ENCODE measurements around the gene WBP11. TPM values are rescaled to one million over a fixed set of nuclear protein-coding genes. Genes with fewer than 3 reads are reported as not detected.
"Not testable (repeated sequence)": the region's sequence is repeated elsewhere in the genome, so short reads cannot be mapped to it uniquely, and the experiment has no call there.

WBP11 gene
- total RNA-seq, 1 experiment from 2014 or later, result 67.4 TPM

DNA sequence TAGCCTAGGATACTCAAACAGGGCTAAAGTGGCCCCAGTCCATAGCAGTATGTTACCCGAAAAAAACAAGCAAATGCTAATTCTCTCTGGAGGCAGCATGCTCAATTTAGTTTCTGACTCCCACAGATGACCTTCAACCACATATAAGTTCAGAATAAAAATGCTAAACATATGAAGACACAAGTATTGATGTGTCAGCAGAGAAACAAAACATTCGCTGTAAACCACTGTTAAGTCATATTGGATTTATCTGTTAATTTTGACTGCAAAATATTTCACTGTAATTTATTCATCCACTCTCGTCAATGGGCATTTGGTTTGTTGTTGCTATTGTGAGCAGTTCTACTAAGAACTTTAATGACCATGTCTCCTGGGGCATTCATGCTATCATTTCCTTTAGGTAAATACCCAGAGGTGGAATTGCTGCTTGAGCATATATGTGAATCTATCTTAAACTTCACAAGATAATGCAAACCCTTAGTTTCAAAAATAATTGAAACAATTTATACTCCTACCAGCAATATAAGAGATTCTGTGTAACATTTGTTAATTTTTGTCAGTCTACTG lies 36.5 kb downstream of the WBP11 start:
- POLR2A ChIA-PET, result interaction anchor here (0.6 kb wide), 1 partner anchor 14 kb away, joined by 3 read pairs; no protein-coding TSS in a partner anchor
- H3K4me2 ChIP-seq (ENCODE audit: low read length), result no peak overlapping the region
- RAD21 ChIA-PET (ENCODE audit: low non-redundant PET in 1 of 2, low total read pairs in 2 of 2, uncharacterized antibody in 2 of 2, unreplicated experiment in 2 of 2), result no interaction called here
- no peaks in the 10 kb centered on the region for H3K27me3 ChIP-seq (ENCODE audit: insufficient read depth, low read length)
- H4K20me1 ChIP-seq (ENCODE audit: insufficient read depth), result no peaks in the 10 kb centered on the region
- TF ChIP-seq, protein P1, sequence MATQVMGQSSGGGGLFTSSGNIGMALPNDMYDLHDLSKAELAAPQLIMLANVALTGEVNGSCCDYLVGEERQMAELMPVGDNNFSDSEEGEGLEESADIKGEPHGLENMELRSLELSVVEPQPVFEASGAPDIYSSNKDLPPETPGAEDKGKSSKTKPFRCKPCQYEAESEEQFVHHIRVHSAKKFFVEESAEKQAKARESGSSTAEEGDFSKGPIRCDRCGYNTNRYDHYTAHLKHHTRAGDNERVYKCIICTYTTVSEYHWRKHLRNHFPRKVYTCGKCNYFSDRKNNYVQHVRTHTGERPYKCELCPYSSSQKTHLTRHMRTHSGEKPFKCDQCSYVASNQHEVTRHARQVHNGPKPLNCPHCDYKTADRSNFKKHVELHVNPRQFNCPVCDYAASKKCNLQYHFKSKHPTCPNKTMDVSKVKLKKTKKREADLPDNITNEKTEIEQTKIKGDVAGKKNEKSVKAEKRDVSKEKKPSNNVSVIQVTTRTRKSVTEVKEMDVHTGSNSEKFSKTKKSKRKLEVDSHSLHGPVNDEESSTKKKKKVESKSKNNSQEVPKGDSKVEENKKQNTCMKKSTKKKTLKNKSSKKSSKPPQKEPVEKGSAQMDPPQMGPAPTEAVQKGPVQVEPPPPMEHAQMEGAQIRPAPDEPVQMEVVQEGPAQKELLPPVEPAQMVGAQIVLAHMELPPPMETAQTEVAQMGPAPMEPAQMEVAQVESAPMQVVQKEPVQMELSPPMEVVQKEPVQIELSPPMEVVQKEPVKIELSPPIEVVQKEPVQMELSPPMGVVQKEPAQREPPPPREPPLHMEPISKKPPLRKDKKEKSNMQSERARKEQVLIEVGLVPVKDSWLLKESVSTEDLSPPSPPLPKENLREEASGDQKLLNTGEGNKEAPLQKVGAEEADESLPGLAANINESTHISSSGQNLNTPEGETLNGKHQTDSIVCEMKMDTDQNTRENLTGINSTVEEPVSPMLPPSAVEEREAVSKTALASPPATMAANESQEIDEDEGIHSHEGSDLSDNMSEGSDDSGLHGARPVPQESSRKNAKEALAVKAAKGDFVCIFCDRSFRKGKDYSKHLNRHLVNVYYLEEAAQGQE (IDR thresholded peaks at IDR 0.05; ENCODE audit: low read depth), result no peak
- TF ChIP-seq SP1 (IDR thresholded peaks at IDR 0.05; ENCODE audit: low read depth) (no peak), EGR1 (IDR thresholded peaks at IDR 0.05; ENCODE audit: low read depth) (no peak), YY1 (IDR thresholded peaks at IDR 0.05; ENCODE audit: extremely low read depth, insufficient replicate concordance, low read depth, low read length) (no peak), JUND (IDR thresholded peaks at IDR 0.05) (no peak), POLR2A (IDR thresholded peaks at IDR 0.05; ENCODE audit: borderline replicate concordance, extremely low read depth, insufficient read depth, insufficient read length) (no peak), CEBPB (IDR thresholded peaks at IDR 0.05; ENCODE audit: low read depth) (no peak), POLR2AphosphoS5 (IDR thresholded peaks at IDR 0.05; ENCODE audit: low read depth, low read length) (no peak), TCF7L2 (IDR thresholded peaks at IDR 0.05; ENCODE audit: borderline replicate concordance, extremely low read depth, insufficient read depth, insufficient read length) (no peak), RAD21 (IDR thresholded peaks at IDR 0.05; ENCODE audit: low read depth) (no peak), SRF (IDR thresholded peaks at IDR 0.05; ENCODE audit: low read depth) (no peak)
- TF ChIP-seq, protein P2, sequence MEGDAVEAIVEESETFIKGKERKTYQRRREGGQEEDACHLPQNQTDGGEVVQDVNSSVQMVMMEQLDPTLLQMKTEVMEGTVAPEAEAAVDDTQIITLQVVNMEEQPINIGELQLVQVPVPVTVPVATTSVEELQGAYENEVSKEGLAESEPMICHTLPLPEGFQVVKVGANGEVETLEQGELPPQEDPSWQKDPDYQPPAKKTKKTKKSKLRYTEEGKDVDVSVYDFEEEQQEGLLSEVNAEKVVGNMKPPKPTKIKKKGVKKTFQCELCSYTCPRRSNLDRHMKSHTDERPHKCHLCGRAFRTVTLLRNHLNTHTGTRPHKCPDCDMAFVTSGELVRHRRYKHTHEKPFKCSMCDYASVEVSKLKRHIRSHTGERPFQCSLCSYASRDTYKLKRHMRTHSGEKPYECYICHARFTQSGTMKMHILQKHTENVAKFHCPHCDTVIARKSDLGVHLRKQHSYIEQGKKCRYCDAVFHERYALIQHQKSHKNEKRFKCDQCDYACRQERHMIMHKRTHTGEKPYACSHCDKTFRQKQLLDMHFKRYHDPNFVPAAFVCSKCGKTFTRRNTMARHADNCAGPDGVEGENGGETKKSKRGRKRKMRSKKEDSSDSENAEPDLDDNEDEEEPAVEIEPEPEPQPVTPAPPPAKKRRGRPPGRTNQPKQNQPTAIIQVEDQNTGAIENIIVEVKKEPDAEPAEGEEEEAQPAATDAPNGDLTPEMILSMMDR (IDR thresholded peaks at IDR 0.05 in 2 of 3, conservative IDR thresholded peaks at IDR 0.05 in 1 of 3; ENCODE audit: borderline replicate concordance in 1 of 3, insufficient read depth in 1 of 3, low read depth in 2 of 3, low read length in 2 of 3), result no peak
- H3K9ac ChIP-seq (ENCODE audit: low read length), result no peak overlapping the region
- H2AFZ ChIP-seq (ENCODE audit: low read depth, low read length, poor library complexity, severe bottlenecking), result no peak overlapping the region
- H3K36me3 ChIP-seq (ENCODE audit: control insufficient read depth in 1 of 2, insufficient read depth in 2 of 2, low read length in 2 of 2), result no peaks in the 10 kb centered on the region
- no peak overlapping the region for H3K27ac ChIP-seq (ENCODE audit: low read depth, low read length)
- no TSS peak for BruUV-seq (replicated peaks)
- H3K9me3 ChIP-seq (ENCODE audit: control insufficient read depth in 1 of 2, insufficient read depth in 1 of 2, low read depth in 1 of 2, low read length in 2 of 2), result no peaks in the 10 kb centered on the region
- H3K4me3 ChIP-seq (replicated peaks in 1 of 2; ENCODE audit: low read depth in 1 of 2, low read length in 2 of 2), result no peak overlapping the region
- peaks cover 0 to 8% of the 10 kb centered on the region in 2 experiments; a peak in 2 of 4 replicates for H3K4me1 ChIP-seq (ENCODE audit: control insufficient read depth in 1 of 2, insufficient read depth in 2 of 2, low read length in 2 of 2)
- CTCF ChIA-PET, result no interaction called here
- no peaks in the 10 kb centered on the region for H3K9me2 ChIP-seq (ENCODE audit: insufficient read depth)
- DNase-seq (ENCODE audit: low read depth, low spot score) (no peak), ATAC-seq (no peak)
- no peaks in the 10 kb centered on the region for H3K79me2 ChIP-seq (ENCODE audit: insufficient read depth, low read length)
- intact Hi-C loops (cut with micrococcal nuclease), result no loop called here

DNA sequence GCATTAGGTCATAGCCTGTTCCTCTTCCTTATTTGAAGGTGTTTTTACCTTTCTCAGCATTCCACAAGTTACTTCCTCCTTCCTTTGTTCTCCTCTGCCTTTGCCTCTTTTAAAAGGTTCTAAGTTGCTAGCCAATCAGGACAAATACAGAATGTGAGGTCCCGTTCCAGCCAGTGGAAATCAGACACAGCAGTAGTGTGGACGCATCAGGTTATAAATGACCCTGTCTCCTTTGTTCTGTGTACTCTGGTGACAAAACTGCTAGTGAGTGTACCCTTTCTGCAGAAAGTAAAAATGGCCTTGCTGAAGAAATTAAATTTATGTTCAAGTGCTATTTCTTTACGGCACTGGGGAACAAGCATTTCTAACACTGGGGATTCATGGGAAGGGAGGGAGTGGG lies 37.3 kb downstream of the WBP11 start:
- H3K9me2 ChIP-seq (ENCODE audit: insufficient read depth); H2AFZ ChIP-seq (ENCODE audit: low read depth, low read length, poor library complexity, severe bottlenecking); DNase-seq (ENCODE audit: low read depth, low spot score); CTCF ChIA-PET; ATAC-seq; H3K27me3 ChIP-seq (ENCODE audit: insufficient read depth, low read length); H3K4me2 ChIP-seq (ENCODE audit: low read length); RAD21 ChIA-PET (ENCODE audit: low non-redundant PET in 1 of 2, low total read pairs in 2 of 2, uncharacterized antibody in 2 of 2, unreplicated experiment in 2 of 2); H4K20me1 ChIP-seq (ENCODE audit: insufficient read depth); H3K4me1 ChIP-seq (ENCODE audit: control insufficient read depth in 1 of 2, insufficient read depth in 2 of 2, low read length in 2 of 2); H3K36me3 ChIP-seq (ENCODE audit: control insufficient read depth in 1 of 2, insufficient read depth in 2 of 2, low read length in 2 of 2); POLR2A ChIA-PET; H3K9me3 ChIP-seq (ENCODE audit: control insufficient read depth in 1 of 2, insufficient read depth in 1 of 2, low read depth in 1 of 2, low read length in 2 of 2); BruUV-seq (replicated peaks); H3K9ac ChIP-seq (ENCODE audit: low read length); H3K27ac ChIP-seq (ENCODE audit: low read depth, low read length); H3K4me3 ChIP-seq (replicated peaks in 1 of 2; ENCODE audit: low read depth in 1 of 2, low read length in 2 of 2); intact Hi-C loops (cut with micrococcal nuclease); H3K79me2 ChIP-seq (ENCODE audit: insufficient read depth, low read length): not testable (repeated sequence)
